CD4-positive, alpha-beta T cell treated with Interleukin-17A for 1 hour (primary cell): ENCODE measurements around the gene SH3BP4.

Experiments used
- DNase-seq: peaks from one replicate; pipeline ENCODE4 v3.0.0-alpha.2; 2020

The SH3BP4 gene

GRCh38 chr2:234967201-234967869, 15.5 kb downstream of the SH3BP4 start:
- DNase-seq, result no peak

- DNase-seq, result no peak
These were observed 16.0 kb downstream of the SH3BP4 start for GRCh38 chr2:234967870-234968208.

- DNase-seq, result no peak
These were observed 17.0 kb downstream of the SH3BP4 start for GRCh38 chr2:234968631-234969305.

- no peak for DNase-seq
These were observed 17.7 kb downstream of the SH3BP4 start for GRCh38 chr2:234969306-234970098.

GRCh38 chr2:234970099-234970440, 18.3 kb downstream of the SH3BP4 start:
- DNase-seq, result no peak

GRCh38 chr2:234970477-234970882, 18.7 kb downstream of the SH3BP4 start:
- no peak for DNase-seq

GRCh38 chr2:234971496-234971895, 19.7 kb downstream of the SH3BP4 start:
- no peak for DNase-seq

- DNase-seq, result no peak
These were observed 21.2 kb downstream of the SH3BP4 start for GRCh38 chr2:234973008-234973407.

- no peak for DNase-seq
These were observed 22.9 kb downstream of the SH3BP4 start for GRCh38 chr2:234974501-234975385.

- no peak for DNase-seq
These were observed 23.8 kb downstream of the SH3BP4 start for GRCh38 chr2:234975611-234976010.

- no peak for DNase-seq
These were observed 24.8 kb downstream of the SH3BP4 start for GRCh38 chr2:234976479-234977227.

GRCh38 chr2:234977228-234977679, 25.4 kb downstream of the SH3BP4 start:
- no peak for DNase-seq

- DNase-seq, result no peak
These were observed 26.8 kb downstream of the SH3BP4 start for GRCh38 chr2:234978466-234979203.

- no peak for DNase-seq
These were observed 27.7 kb downstream of the SH3BP4 start for GRCh38 chr2:234979204-234980167.

GRCh38 chr2:234980451-234981187, 28.8 kb downstream of the SH3BP4 start:
- no peak for DNase-seq

- no peak for DNase-seq
These were observed 29.6 kb downstream of the SH3BP4 start for GRCh38 chr2:234981197-234982095.

GRCh38 chr2:234982096-234982834, 30.4 kb downstream of the SH3BP4 start:
- no peak for DNase-seq
